PC-9 (cell line): Measurements from ENCODE around the gene TBC1D5. TPM values are rescaled to one million over a fixed set of nuclear protein-coding genes. Genes with fewer than 3 reads are reported as not detected.
A peak's percentile ranks its signal among the peaks of the same experiment; 100 is the strongest.

Experiments used
- BruUV-seq: library from RNA; stranded (reverse); fragments of 400-500 nt; replicated peaks from 2 replicates; lab custom pipeline; 2021; lab: Mats Ljungman, UMichigan
- CTCF ChIA-PET: fragments of 300-600 bp; sonication (Branson Sonifier 250); formaldehyde crosslinking; loops from one replicate; lab custom pipeline; 2022; ENCODE audit warnings: antibody characterized with exemption; lab: Charles Lee
- POLR2A ChIA-PET: fragments of 300-600 bp; sonication (Branson Sonifier 250); formaldehyde crosslinking; loops from one replicate; lab custom pipeline; 2022; ENCODE audit warnings: antibody characterized with exemption; ENCODE audit not compliant: unreplicated experiment; lab: Charles Lee
- DNase-seq, 2 experiments: peaks; one replicate each; pipeline versions ENCODE4 v3.0.0 to v3.0.0-alpha.2; 2015 to 2022; ENCODE audit warnings: mixed read lengths in 1 of 2
- H2AFZ ChIP-seq: fragments of 200-600 bp; sonication (generic); 2 replicates; pipeline ENCODE4 v1.8.1; 2017; ENCODE audit warnings: antibody characterized with exemption
- H3F3A ChIP-seq: fragments of 200-600 bp; sonication (generic); 2 replicates; pipeline ENCODE4 v1.8.1; 2017; ENCODE audit warnings: antibody characterized with exemption, mild to moderate bottlenecking, low read depth; ENCODE audit not compliant: insufficient read depth
- H3K27ac ChIP-seq: fragments of 200-600 bp; sonication (generic); 2 replicates; pipeline ENCODE4 v1.6.1; 2016; ENCODE audit warnings: mixed run types
- H3K27me3 ChIP-seq: fragments of 200-600 bp; sonication (generic); 2 replicates; pipeline ENCODE4 v1.6.1; 2016; ENCODE audit warnings: low read depth, mixed run types; ENCODE audit not compliant: insufficient read depth
- H3K36me3 ChIP-seq: fragments of 200-600 bp; sonication (generic); 2 replicates; pipeline ENCODE4 v1.6.1; 2016; ENCODE audit warnings: low read depth, mixed run types
- H3K4me1 ChIP-seq: fragments of 200-600 bp; sonication (generic); replicated peaks from 2 replicates; pipeline ENCODE4 v1.6.1; 2016; ENCODE audit warnings: mixed run types; ENCODE audit not compliant: insufficient read depth
- H3K4me2 ChIP-seq: fragments of 200-600 bp; sonication (generic); 2 replicates; pipeline ENCODE4 v1.6.1; 2017; ENCODE audit warnings: mixed run types
- H3K4me3 ChIP-seq: fragments of 200-600 bp; sonication (generic); 2 replicates; pipeline ENCODE4 v1.6.1; 2016; ENCODE audit warnings: mixed run types
- H3K79me2 ChIP-seq: fragments of 200-600 bp; sonication (generic); 2 replicates; pipeline ENCODE4 v1.6.1; 2017; ENCODE audit warnings: low read depth, mixed run types
- H3K9me2 ChIP-seq: fragments of 200-600 bp; sonication (generic); 2 replicates; pipeline ENCODE4 v1.8.1; 2017; ENCODE audit warnings: mild to moderate bottlenecking; ENCODE audit not compliant: insufficient read depth
- H3K9me3 ChIP-seq: fragments of 200-600 bp; sonication (generic); 2 replicates; pipeline ENCODE4 v1.8.1; 2016; ENCODE audit warnings: low read depth; ENCODE audit not compliant: insufficient read depth
- H4K20me1 ChIP-seq: fragments of 200-600 bp; sonication (generic); 2 replicates; pipeline ENCODE4 v1.8.1; 2017; ENCODE audit not compliant: insufficient read depth
- CTCF ChIP-seq: fragments of 200-600 bp; sonication (generic); conservative IDR thresholded peaks from 2 replicates; pipeline ENCODE4 v1.6.1; 2017; ENCODE audit warnings: mixed run types, antibody characterized with exemption, mild to moderate bottlenecking, moderate library complexity
- EZH2 ChIP-seq: fragments of 200-600 bp; sonication (generic); IDR thresholded peaks from 2 replicates; pipeline ENCODE4 v1.8.0; 2017; ENCODE audit warnings: antibody characterized with exemption, low read depth
- intact Hi-C: fragments of 100-400 bp; cut with micrococcal nuclease; formaldehyde crosslinking; loops from one replicate; pipeline ENCODE4 v1.10.0; 2022; ENCODE audit not compliant: unreplicated experiment
- total RNA-seq: library from RNA; stranded (reverse); gene quantifications from 2 replicates; pipeline ENCODE4 v1.2.3, GENCODE V29; 2021

Gene TBC1D5
- total RNA-seq, 1 experiment from 2014 or later = 54.0 TPM

DNA sequence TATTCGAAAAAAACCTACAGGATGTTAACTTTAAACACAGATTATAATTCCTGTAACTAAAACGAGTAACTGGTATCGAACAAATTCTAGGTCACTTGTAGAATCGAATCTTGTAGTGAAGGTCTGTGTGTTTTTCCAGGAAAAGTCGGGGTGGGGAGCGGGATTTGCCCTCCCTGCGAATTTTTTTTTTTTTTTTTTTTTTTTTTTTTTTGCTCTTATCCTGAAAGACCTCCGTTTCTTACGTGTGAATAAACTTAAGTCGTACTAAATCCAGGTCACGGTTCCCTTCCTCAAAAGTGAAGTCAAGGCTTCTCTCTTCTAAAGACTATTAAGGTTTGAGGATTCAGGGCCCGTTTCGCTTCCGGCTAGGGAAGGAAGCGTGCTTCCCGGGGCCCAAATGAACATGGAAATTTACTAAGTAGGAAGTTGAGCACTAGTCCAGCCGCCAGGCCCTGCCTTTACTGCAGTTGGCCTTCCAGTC is 770 bp downstream of the TBC1D5 start:
- H4K20me1 ChIP-seq = no peaks in the 10 kb centered on the region
- TF ChIP-seq CTCF (no peak), EZH2 (no peak)
- peak overlapping the region; percentile 99 for H3K4me2 ChIP-seq
- H3K36me3 ChIP-seq = peaks cover 3% of the 10 kb centered on the region; the same call in 1 of the 2 replicates
- H3K79me2 ChIP-seq = peaks cover 47% of the 10 kb centered on the region
- H3K27me3 ChIP-seq = no peaks in the 10 kb centered on the region
- POLR2A ChIA-PET = interaction anchor here (0.6 to 0.7 kb wide), 3 partner anchors 11 to 383 kb away, joined by 5 to 10 read pairs (median 7); no protein-coding TSS in a partner anchor
- peak overlapping the region; percentile 95 for H3K27ac ChIP-seq
- peak overlapping the region; percentile 90 for H2AFZ ChIP-seq
- H3F3A ChIP-seq = peaks cover 36% of the 10 kb centered on the region
- H3K9me3 ChIP-seq = no peaks in the 10 kb centered on the region
- intact Hi-C loops = loop anchor here (1.0 to 10.0 kb wide), 7 partner anchors 91 to 643 kb away; no protein-coding TSS in a partner anchor
- CTCF ChIA-PET = interaction anchor here (0.6 to 0.9 kb wide), 3 partner anchors 69 to 1022 kb away, joined by 3 to 6 read pairs (median 4); no protein-coding TSS in a partner anchor
- H3K9me2 ChIP-seq = no peaks in the 10 kb centered on the region
- peak overlapping the region; percentile 70 for H3K4me3 ChIP-seq
- peak in 1 of 2 experiments; percentile 68 for DNase-seq
- H3K4me1 ChIP-seq = peaks cover 30% of the 10 kb centered on the region
- no TSS peak for BruUV-seq

DNA sequence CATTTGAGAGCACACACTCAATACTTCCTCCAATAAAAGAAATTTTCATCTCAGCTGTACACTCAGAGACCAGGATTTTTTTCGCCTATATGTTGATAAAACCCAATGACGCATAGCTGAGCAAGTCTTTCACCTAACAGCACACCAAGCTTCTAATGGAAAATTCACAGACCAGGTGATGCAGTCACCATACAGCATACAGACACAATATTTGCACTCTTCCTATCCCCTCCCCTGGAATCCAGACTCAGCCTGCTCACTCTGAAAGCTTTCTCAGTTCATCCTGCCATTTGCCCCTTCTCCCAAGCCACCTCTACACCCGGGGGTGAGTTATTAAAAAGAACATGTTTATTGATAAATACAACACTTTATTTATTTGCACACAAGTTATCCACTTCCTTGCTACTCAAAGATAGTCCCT is 1.7 kb downstream of the TBC1D5 start:
- peak overlapping the region; percentile 70 for H3K4me3 ChIP-seq
- peak overlapping the region; percentile 90 for H2AFZ ChIP-seq
- peaks cover 36% of the 10 kb centered on the region for H3F3A ChIP-seq
- no peaks in the 10 kb centered on the region for H3K9me3 ChIP-seq
- peak overlapping the region; percentile 99 for H3K4me2 ChIP-seq
- peak; percentile 25 to 82 for DNase-seq
- peak overlapping the region; percentile 95 for H3K27ac ChIP-seq
- BruUV-seq = no TSS peak
- peaks cover 47% of the 10 kb centered on the region for H3K79me2 ChIP-seq
- CTCF ChIA-PET = no interaction called here
- H3K9me2 ChIP-seq = no peaks in the 10 kb centered on the region
- intact Hi-C loops = loop anchor here (5.0 to 10.0 kb wide), 5 partner anchors 92 to 644 kb away; no protein-coding TSS in a partner anchor
- POLR2A ChIA-PET = interaction anchor here (0.6 to 0.7 kb wide), 2 partner anchors 19 to 72 kb away, joined by 3 to 4 read pairs; no protein-coding TSS in a partner anchor
- H3K27me3 ChIP-seq = no peaks in the 10 kb centered on the region
- H3K36me3 ChIP-seq = peaks cover 3% of the 10 kb centered on the region; the same call in 1 of the 2 replicates
- no peaks in the 10 kb centered on the region for H4K20me1 ChIP-seq
- TF ChIP-seq CTCF (no peak), EZH2 (no peak)
- peaks cover 30% of the 10 kb centered on the region for H3K4me1 ChIP-seq

DNA sequence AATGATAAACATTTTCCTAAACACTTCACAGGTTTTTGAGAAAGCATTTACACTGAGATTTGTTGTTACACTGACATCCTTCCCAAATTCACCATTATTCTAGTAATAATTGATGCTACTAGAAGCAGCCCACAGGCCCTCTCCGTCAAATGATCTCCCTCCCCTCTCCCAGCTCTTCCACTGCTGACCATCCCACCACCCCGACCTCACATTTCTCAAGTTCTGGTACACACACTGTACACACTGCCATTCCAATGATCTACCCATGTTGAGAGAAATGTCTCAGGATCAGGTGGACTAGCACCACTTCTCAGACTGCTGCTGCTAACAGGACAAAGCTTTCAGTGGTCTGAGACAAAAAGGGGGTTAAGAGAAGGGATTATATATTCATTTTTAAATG is 3.5 kb downstream of the TBC1D5 start:
- Histone ChIP-seq H3K27ac (no peak overlapping the region), H3K27me3 (no peaks in the 10 kb centered on the region), H3F3A (peaks cover 36% of the 10 kb centered on the region), H3K4me2 (no peak overlapping the region), H2AFZ (no peak overlapping the region), H3K4me1 (peaks cover 28% of the 10 kb centered on the region), H3K9me2 (no peaks in the 10 kb centered on the region), H3K9me3 (no peaks in the 10 kb centered on the region; the same call in 1 of the 2 replicates), H3K4me3 (no peak overlapping the region), H3K79me2 (peaks cover 56% of the 10 kb centered on the region), H4K20me1 (no peaks in the 10 kb centered on the region), H3K36me3 (peaks cover 3% of the 10 kb centered on the region; the same call in 1 of the 2 replicates)
- no TSS peak for BruUV-seq
- no peak for TF ChIP-seq CTCF
- TF ChIP-seq EZH2 = no peak
- intact Hi-C loops = no loop called here
- CTCF ChIA-PET = no interaction called here
- POLR2A ChIA-PET = interaction anchor here (0.6 kb wide), 1 partner anchor 686 kb away, joined by 3 read pairs; no protein-coding TSS in a partner anchor
- no peak for DNase-seq
